Measurements from ENCODE around the gene SF3B4. TPM values are rescaled to one million over a fixed set of nuclear protein-coding genes. Genes with fewer than 3 reads are reported as not detected.
A peak's percentile ranks its signal among the peaks of the same experiment; 100 is the strongest.

The SF3B4 gene
- total RNA-seq, 1 experiment from 2014 or later = 103 TPM

GRCh38 chr1:149879556-149879955, 48.0 kb downstream of the SF3B4 start:
- ChIA-PET POLR2A (no interaction called here), CTCF (no interaction called here)
- Mint-ChIP-seq H3K4me3 (ENCODE audit: unreplicated experiment) (no peak overlapping the region), H3K27ac (ENCODE audit: unreplicated experiment) (no peak overlapping the region), H3K4me1 (ENCODE audit: low read depth, unreplicated experiment) (peaks cover 8% of the 10 kb centered on the region), H3K27me3 (ENCODE audit: insufficient read depth, unreplicated experiment) (no peaks in the 10 kb centered on the region), H3K9me3 (ENCODE audit: unreplicated experiment) (no peaks in the 10 kb centered on the region), H3K36me3 (ENCODE audit: insufficient read depth, unreplicated experiment) (peaks cover 19% of the 10 kb centered on the region)
- BruUV-seq (replicated peaks) = no TSS peak
- Histone ChIP-seq H3K4me3 (ENCODE audit: low read depth, low read length) (no peak overlapping the region), H3K27me3 (replicated peaks; ENCODE audit: control insufficient read depth, insufficient read depth, low read length) (no peaks in the 10 kb centered on the region), H3K9me3 (no peaks in the 10 kb centered on the region), H3K4me1 (peaks cover 4% of the 10 kb centered on the region), H3K36me3 (ENCODE audit: control insufficient read depth, insufficient read depth, low read length) (no peaks in the 10 kb centered on the region)
- DNase-seq = no peak
- intact Hi-C loops (cut with micrococcal nuclease; ENCODE audit: unreplicated experiment) = no loop called here
- TF ChIP-seq CTCF (IDR thresholded peaks at IDR 0.05; ENCODE audit: insufficient read depth in 1 of 2, low read depth in 1 of 2, low read length in 1 of 2, severe bottlenecking in 1 of 2, unreplicated experiment in 1 of 2) = no peak

GRCh38 chr1:149877211-149877946, 50.2 kb downstream of the SF3B4 start:
- H3K36me3 Mint-ChIP-seq (ENCODE audit: insufficient read depth, unreplicated experiment) = peaks cover 16% of the 10 kb centered on the region
- no peak for TF ChIP-seq CTCF (IDR thresholded peaks at IDR 0.05; ENCODE audit: insufficient read depth in 1 of 2, low read depth in 1 of 2, low read length in 1 of 2, severe bottlenecking in 1 of 2, unreplicated experiment in 1 of 2)
- POLR2A ChIA-PET = no interaction called here
- no peaks in the 10 kb centered on the region for H3K36me3 ChIP-seq (ENCODE audit: control insufficient read depth, insufficient read depth, low read length)
- no peaks in the 10 kb centered on the region for H3K27me3 ChIP-seq (replicated peaks; ENCODE audit: control insufficient read depth, insufficient read depth, low read length)
- peaks cover 5% of the 10 kb centered on the region for H3K4me1 Mint-ChIP-seq (ENCODE audit: low read depth, unreplicated experiment)
- no peak overlapping the region for H3K27ac Mint-ChIP-seq (ENCODE audit: unreplicated experiment)
- CTCF ChIA-PET = no interaction called here
- no TSS peak for BruUV-seq (replicated peaks)
- DNase-seq = peak in 1 of 2 experiments; percentile 0
- intact Hi-C loops (cut with micrococcal nuclease; ENCODE audit: unreplicated experiment) = no loop called here
- H3K4me3 ChIP-seq (ENCODE audit: low read depth, low read length) = no peak overlapping the region
- no peak overlapping the region for H3K4me3 Mint-ChIP-seq (ENCODE audit: unreplicated experiment)
- no peaks in the 10 kb centered on the region for H3K9me3 Mint-ChIP-seq (ENCODE audit: unreplicated experiment)
- H3K27me3 Mint-ChIP-seq (ENCODE audit: insufficient read depth, unreplicated experiment) = no peaks in the 10 kb centered on the region
- no peaks in the 10 kb centered on the region for H3K4me1 ChIP-seq
- H3K9me3 ChIP-seq = no peaks in the 10 kb centered on the region

Other genes with a start within 250 kb of the SF3B4 start
- gene FCGR1A, start 145.1 kb downstream of the SF3B4 start, total RNA-seq (2022) = not detected in 2 replicates
- gene BOLA1, start 28.2 kb downstream of the SF3B4 start, total RNA-seq (2022) = 22.7 and 22.9 TPM in 2 replicates
- gene SV2A, start 10.0 kb downstream of the SF3B4 start, total RNA-seq (2022) = 4.7 TPM in 2 replicates
- gene MTMR11, start 9.1 kb upstream of the SF3B4 start, total RNA-seq (2022) = 2.2 and 2.3 TPM in 2 replicates
- 18.3 and 19.6 TPM in 2 replicates for gene OTUD7B, start 82.9 kb upstream of the SF3B4 start, total RNA-seq (2022)
- 19.8 and 25.0 TPM in 2 replicates for gene VPS45, start 140.0 kb upstream of the SF3B4 start, total RNA-seq (2022)
- 2.1 and 3.6 TPM in 2 replicates for gene PLEKHO1, start 222.1 kb upstream of the SF3B4 start, total RNA-seq (2022)